HepG2 (cell line): ENCODE results near the gene STARD10. TPM values are rescaled to one million over a fixed set of nuclear protein-coding genes. Genes with fewer than 3 reads are reported as not detected.

Experiments
- HMG20B ChIP-seq: conservative IDR thresholded peaks from 2 replicates; pipeline ENCODE4 v1.6.1; 2016; ENCODE audit warnings: missing genetic modification reagents, missing compliant biosample characterization
- HMGXB3 ChIP-seq: sonication (generic); formaldehyde crosslinking; IDR thresholded peaks from 2 replicates; pipeline ENCODE4 v1.4.0; 2020; ENCODE audit warnings: missing genetic modification reagents, borderline replicate concordance
- PCBP2 ChIP-seq: fragments of 200-400 bp; formaldehyde crosslinking; optimal IDR thresholded peaks from 2 replicates; pipeline ENCODE3; 2018; ENCODE audit warnings: low read length, low read depth; ENCODE audit not compliant: poor library complexity, severe bottlenecking
- RXRB ChIP-seq: IDR thresholded peaks from 2 replicates; pipeline ENCODE4 v1.6.1; 2016; ENCODE audit warnings: borderline replicate concordance, missing genetic modification reagents, missing compliant biosample characterization
- SAP130 ChIP-seq: IDR thresholded peaks from 2 replicates; pipeline ENCODE4 v1.6.1; 2016; ENCODE audit warnings: low read depth
- SUZ12 ChIP-seq: fragments of 150-350 bp; IDR thresholded peaks from 2 replicates; pipeline ENCODE4 v1.6.1; 2014; ENCODE audit warnings: low read depth, low read length
- polyA plus RNA-seq, 8 experiments: library from polyadenylated mRNA; depleted of rRNA in 3 of 8; stranded (reverse) in 7 of 8; unstranded in 1 of 8; fragments of >200 nt; fragmentation: Illumina TruSeq in 4 of 8; extraction: Trizol in 4 of 8; gene quantifications; 2 replicates each; pipeline versions ENCODE4 v1.2.1 to v1.2.3, GENCODE V29; 2011 to 2016; ENCODE audit warnings: low read depth in 4 of 8, missing spikeins in 1 of 8, mixed read lengths in 1 of 8; ENCODE audit not compliant: insufficient read depth in 1 of 8
- total RNA-seq, 5 experiments: library from RNA; depleted of rRNA; stranded (reverse); fragments of >200 nt; fragmentation: Illumina TruSeq; extraction: Trizol; gene quantifications; 2 replicates each; pipeline ENCODE4 v1.2.3, GENCODE V29; 2016; ENCODE audit warnings: low read depth in 1 of 5
- TF ChIP-seq, protein P1 (sequence below): sonication (generic); formaldehyde crosslinking; IDR thresholded peaks from 2 replicates; pipeline ENCODE4 v1.4.0; 2020; ENCODE audit warnings: low read depth, missing genetic modification reagents
- TF ChIP-seq, protein P2 (sequence below): sonication (generic); formaldehyde crosslinking; IDR thresholded peaks from 2 replicates; pipeline ENCODE4 v1.4.0; 2020; ENCODE audit warnings: missing genetic modification reagents
- TF ChIP-seq, protein P3 (sequence below): fragments of 450-650 bp; IDR thresholded peaks from 2 replicates; pipeline ENCODE4 v1.6.1; 2016

The STARD10 gene
- total and polyA plus RNA-seq, 2 of the 13 experiments (the other 11 are each of a cell fraction or from before 2014, with no cell fraction given), result 260 to 341 TPM

DNA sequence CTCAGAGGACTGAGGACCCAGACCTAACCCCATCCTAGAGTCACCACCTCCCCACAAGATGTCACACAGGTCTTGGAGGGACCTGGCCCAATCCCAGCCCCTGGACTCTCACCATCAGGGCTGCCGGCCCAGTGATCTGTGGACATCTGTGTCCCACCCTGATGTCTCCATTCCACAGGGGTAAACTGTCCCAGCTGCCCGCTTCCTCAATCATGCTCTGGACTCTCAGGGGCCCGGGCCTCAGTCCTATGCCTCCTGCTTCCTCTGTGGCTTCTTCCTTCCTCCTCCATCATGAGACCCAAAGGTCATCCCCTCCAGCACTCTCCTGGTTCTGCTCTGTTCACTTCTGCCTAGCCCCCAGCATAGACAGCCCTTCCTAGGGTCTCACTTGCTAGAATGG, 73.8 kb downstream of the STARD10 start (continued):
- TF ChIP-seq, protein P1, sequence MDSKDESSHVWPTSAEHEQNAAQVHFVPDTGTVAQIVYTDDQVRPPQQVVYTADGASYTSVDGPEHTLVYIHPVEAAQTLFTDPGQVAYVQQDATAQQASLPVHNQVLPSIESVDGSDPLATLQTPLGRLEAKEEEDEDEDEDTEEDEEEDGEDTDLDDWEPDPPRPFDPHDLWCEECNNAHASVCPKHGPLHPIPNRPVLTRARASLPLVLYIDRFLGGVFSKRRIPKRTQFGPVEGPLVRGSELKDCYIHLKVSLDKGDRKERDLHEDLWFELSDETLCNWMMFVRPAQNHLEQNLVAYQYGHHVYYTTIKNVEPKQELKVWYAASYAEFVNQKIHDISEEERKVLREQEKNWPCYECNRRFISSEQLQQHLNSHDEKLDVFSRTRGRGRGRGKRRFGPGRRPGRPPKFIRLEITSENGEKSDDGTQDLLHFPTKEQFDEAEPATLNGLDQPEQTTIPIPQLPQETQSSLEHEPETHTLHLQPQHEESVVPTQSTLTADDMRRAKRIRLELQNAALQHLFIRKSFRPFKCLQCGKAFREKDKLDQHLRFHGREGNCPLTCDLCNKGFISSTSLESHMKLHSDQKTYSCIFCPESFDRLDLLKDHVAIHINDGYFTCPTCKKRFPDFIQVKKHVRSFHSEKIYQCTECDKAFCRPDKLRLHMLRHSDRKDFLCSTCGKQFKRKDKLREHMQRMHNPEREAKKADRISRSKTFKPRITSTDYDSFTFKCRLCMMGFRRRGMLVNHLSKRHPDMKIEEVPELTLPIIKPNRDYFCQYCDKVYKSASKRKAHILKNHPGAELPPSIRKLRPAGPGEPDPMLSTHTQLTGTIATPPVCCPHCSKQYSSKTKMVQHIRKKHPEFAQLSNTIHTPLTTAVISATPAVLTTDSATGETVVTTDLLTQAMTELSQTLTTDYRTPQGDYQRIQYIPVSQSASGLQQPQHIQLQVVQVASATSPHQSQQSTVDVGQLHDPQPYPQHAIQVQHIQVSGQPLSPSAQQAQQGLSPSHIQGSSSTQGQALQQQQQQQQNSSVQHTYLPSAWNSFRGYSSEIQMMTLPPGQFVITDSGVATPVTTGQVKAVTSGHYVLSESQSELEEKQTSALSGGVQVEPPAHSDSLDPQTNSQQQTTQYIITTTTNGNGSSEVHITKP (CRISPR knock-in tag), result no peak
- TF ChIP-seq RXRB (CRISPR knock-in tag), result no peak
- no peak for TF ChIP-seq SUZ12
- TF ChIP-seq, protein P2, sequence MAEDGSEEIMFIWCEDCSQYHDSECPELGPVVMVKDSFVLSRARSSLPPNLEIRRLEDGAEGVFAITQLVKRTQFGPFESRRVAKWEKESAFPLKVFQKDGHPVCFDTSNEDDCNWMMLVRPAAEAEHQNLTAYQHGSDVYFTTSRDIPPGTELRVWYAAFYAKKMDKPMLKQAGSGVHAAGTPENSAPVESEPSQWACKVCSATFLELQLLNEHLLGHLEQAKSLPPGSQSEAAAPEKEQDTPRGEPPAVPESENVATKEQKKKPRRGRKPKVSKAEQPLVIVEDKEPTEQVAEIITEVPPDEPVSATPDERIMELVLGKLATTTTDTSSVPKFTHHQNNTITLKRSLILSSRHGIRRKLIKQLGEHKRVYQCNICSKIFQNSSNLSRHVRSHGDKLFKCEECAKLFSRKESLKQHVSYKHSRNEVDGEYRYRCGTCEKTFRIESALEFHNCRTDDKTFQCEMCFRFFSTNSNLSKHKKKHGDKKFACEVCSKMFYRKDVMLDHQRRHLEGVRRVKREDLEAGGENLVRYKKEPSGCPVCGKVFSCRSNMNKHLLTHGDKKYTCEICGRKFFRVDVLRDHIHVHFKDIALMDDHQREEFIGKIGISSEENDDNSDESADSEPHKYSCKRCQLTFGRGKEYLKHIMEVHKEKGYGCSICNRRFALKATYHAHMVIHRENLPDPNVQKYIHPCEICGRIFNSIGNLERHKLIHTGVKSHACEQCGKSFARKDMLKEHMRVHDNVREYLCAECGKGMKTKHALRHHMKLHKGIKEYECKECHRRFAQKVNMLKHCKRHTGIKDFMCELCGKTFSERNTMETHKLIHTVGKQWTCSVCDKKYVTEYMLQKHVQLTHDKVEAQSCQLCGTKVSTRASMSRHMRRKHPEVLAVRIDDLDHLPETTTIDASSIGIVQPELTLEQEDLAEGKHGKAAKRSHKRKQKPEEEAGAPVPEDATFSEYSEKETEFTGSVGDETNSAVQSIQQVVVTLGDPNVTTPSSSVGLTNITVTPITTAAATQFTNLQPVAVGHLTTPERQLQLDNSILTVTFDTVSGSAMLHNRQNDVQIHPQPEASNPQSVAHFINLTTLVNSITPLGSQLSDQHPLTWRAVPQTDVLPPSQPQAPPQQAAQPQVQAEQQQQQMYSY (CRISPR knock-in tag), result no peak
- no peak for TF ChIP-seq PCBP2
- no peak for TF ChIP-seq HMG20B (CRISPR knock-in tag)
- TF ChIP-seq, protein P3, sequence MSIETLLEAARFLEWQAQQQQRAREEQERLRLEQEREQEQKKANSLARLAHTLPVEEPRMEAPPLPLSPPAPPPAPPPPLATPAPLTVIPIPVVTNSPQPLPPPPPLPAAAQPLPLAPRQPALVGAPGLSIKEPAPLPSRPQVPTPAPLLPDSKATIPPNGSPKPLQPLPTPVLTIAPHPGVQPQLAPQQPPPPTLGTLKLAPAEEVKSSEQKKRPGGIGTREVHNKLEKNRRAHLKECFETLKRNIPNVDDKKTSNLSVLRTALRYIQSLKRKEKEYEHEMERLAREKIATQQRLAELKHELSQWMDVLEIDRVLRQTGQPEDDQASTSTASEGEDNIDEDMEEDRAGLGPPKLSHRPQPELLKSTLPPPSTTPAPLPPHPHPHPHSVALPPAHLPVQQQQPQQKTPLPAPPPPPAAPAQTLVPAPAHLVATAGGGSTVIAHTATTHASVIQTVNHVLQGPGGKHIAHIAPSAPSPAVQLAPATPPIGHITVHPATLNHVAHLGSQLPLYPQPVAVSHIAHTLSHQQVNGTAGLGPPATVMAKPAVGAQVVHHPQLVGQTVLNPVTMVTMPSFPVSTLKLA, result no peak
- TF ChIP-seq SAP130, result no peak
- TF ChIP-seq HMGXB3 (CRISPR knock-in tag), result no peak
